ENCODE results near the gene SNRNP70. TPM values are rescaled to one million over a fixed set of nuclear protein-coding genes. Genes with fewer than 3 reads are reported as not detected.
A peak's percentile ranks its signal among the peaks of the same experiment; 100 is the strongest.

Gene SNRNP70
- total and polyA plus RNA-seq, 2 of the 13 experiments (the other 11 are each of a cell fraction or from before 2014, with no cell fraction given), result 150 to 210 TPM

GRCh38 chr19:49097453-49098288 lies 12.4 kb downstream of the SNRNP70 start (continued):
- TF ChIP-seq MIER3 (CRISPR knock-in tag; IDR thresholded peaks at IDR 0.05; ENCODE audit: borderline replicate concordance) (no peak), FOXK1 (CRISPR knock-in tag; IDR thresholded peaks at IDR 0.05; ENCODE audit: borderline replicate concordance, low read depth) (no peak), AKAP8 (CRISPR knock-in tag; IDR thresholded peaks at IDR 0.05) (no peak), MYC (CRISPR knock-in tag; IDR thresholded peaks at IDR 0.05; ENCODE audit: borderline replicate concordance) (no peak), SAP130 (CRISPR knock-in tag; IDR thresholded peaks at IDR 0.05; ENCODE audit: low read depth) (peak; percentile 45; the same call in 1 of the 2 replicates), ZNF616 (CRISPR knock-in tag; IDR thresholded peaks at IDR 0.05; ENCODE audit: low read depth) (no peak), ZBTB7B (CRISPR knock-in tag; IDR thresholded peaks at IDR 0.05) (no peak), ZMYM3 (CRISPR knock-in tag; IDR thresholded peaks at IDR 0.05) (no peak), TBX3 (IDR thresholded peaks at IDR 0.05; ENCODE audit: borderline replicate concordance) (no peak), IKZF4 (CRISPR knock-in tag; IDR thresholded peaks at IDR 0.05; ENCODE audit: borderline replicate concordance, low read depth, not compliant biosample characterization) (no peak), ZSCAN22 (CRISPR knock-in tag; IDR thresholded peaks at IDR 0.05) (no peak), PTBP1 (IDR thresholded peaks at IDR 0.05; ENCODE audit: low read depth, low read length, poor library complexity, severe bottlenecking) (no peak), PCBP1 (IDR thresholded peaks at IDR 0.05; ENCODE audit: borderline replicate concordance, low read depth, low read length) (no peak), SP1 (IDR thresholded peaks at IDR 0.05) (no peak), SP1 (CRISPR knock-in tag; IDR thresholded peaks at IDR 0.05) (0 out of 2 replicates have a peak, but pooled peaks have one; percentile 6), CHD2 (IDR thresholded peaks at IDR 0.05; ENCODE audit: low read depth, low read length) (no peak), ZNF775 (CRISPR knock-in tag; IDR thresholded peaks at IDR 0.05; ENCODE audit: borderline replicate concordance) (no peak), CCDC6 (CRISPR knock-in tag; IDR thresholded peaks at IDR 0.05) (no peak), POLR2AphosphoS2 (IDR thresholded peaks at IDR 0.05; ENCODE audit: low read depth, low read length) (no peak), RARG (CRISPR knock-in tag; IDR thresholded peaks at IDR 0.05; ENCODE audit: low read depth) (no peak), HNRNPH1 (optimal IDR thresholded peaks at IDR 0.05; ENCODE audit: low read depth, low read length) (no peak), ZNF792 (CRISPR knock-in tag; IDR thresholded peaks at IDR 0.05) (no peak), ZNF138 (CRISPR knock-in tag; IDR thresholded peaks at IDR 0.05; ENCODE audit: low read depth) (no peak), TP53 (CRISPR knock-in tag; conservative IDR thresholded peaks at IDR 0.05) (no peak), ETV6 (CRISPR knock-in tag; conservative IDR thresholded peaks at IDR 0.05) (no peak), ZNF670 (CRISPR knock-in tag; IDR thresholded peaks at IDR 0.05; ENCODE audit: borderline replicate concordance) (no peak), ARNTL (CRISPR knock-in tag; IDR thresholded peaks at IDR 0.05) (no peak), STAG1 (CRISPR knock-in tag; IDR thresholded peaks at IDR 0.05) (peak; percentile 90), POLR2A (IDR thresholded peaks at IDR 0.05; ENCODE audit: insufficient read depth in 1 of 2, low read depth in 2 of 2, low read length in 2 of 2) (no peak; a peak in 1 of 4 replicates), ERF (CRISPR knock-in tag; IDR thresholded peaks at IDR 0.05) (0 out of 2 replicates have a peak, but pooled peaks have one; percentile 20), ZNF891 (CRISPR knock-in tag; IDR thresholded peaks at IDR 0.05) (no peak), ZNF12 (CRISPR knock-in tag; IDR thresholded peaks at IDR 0.05) (no peak)
- TF ChIP-seq, protein P1, sequence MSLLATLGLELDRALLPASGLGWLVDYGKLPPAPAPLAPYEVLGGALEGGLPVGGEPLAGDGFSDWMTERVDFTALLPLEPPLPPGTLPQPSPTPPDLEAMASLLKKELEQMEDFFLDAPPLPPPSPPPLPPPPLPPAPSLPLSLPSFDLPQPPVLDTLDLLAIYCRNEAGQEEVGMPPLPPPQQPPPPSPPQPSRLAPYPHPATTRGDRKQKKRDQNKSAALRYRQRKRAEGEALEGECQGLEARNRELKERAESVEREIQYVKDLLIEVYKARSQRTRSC (CRISPR knock-in tag; IDR thresholded peaks at IDR 0.05; ENCODE audit: low read depth), result no peak
- TF ChIP-seq, protein P2, sequence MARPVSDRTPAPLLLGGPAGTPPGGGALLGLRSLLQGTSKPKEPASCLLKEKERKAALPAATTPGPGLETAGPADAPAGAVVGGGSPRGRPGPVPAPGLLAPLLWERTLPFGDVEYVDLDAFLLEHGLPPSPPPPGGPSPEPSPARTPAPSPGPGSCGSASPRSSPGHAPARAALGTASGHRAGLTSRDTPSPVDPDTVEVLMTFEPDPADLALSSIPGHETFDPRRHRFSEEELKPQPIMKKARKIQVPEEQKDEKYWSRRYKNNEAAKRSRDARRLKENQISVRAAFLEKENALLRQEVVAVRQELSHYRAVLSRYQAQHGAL (CRISPR knock-in tag; IDR thresholded peaks at IDR 0.05; ENCODE audit: not compliant biosample characterization), result no peak
